HepG2 (cell line): ENCODE results near the gene SOAT2. TPM values are rescaled to one million over a fixed set of nuclear protein-coding genes. Genes with fewer than 3 reads are reported as not detected.

ENCODE experiments used
- ARID4A ChIP-seq: sonication (generic); formaldehyde crosslinking; IDR thresholded peaks from 2 replicates; pipeline ENCODE4 v1.5.0; 2020; ENCODE audit warnings: mild to moderate bottlenecking, missing genetic modification reagents, borderline replicate concordance
- ARNT2 ChIP-seq: sonication (generic); formaldehyde crosslinking; IDR thresholded peaks from 2 replicates; pipeline ENCODE4 v1.8.0; 2022; ENCODE audit warnings: mild to moderate bottlenecking, low read depth, missing genetic modification reagents, moderate library complexity
- DNMT3B ChIP-seq: conservative IDR thresholded peaks from 2 replicates; pipeline ENCODE4 v1.6.1; 2016; ENCODE audit warnings: missing biosample characterization, control low read depth
- ELF1 ChIP-seq: sonication (generic); formaldehyde crosslinking; IDR thresholded peaks from 2 replicates; pipeline ENCODE4 v1.4.0; 2020; ENCODE audit warnings: missing genetic modification reagents
- GABPB1 ChIP-seq: IDR thresholded peaks from 2 replicates; pipeline ENCODE4 v1.6.1; 2016; ENCODE audit warnings: mild to moderate bottlenecking, missing genetic modification reagents, moderate library complexity, missing compliant biosample characterization
- GATA4 ChIP-seq: sonication (generic); IDR thresholded peaks from 2 replicates; pipeline ENCODE4 v1.6.1; 2016; ENCODE audit warnings: antibody characterized with exemption, low read depth, borderline replicate concordance
- MAFG ChIP-seq: sonication (generic); formaldehyde crosslinking; IDR thresholded peaks from 2 replicates; pipeline ENCODE4 v1.5.1; 2020; ENCODE audit warnings: mild to moderate bottlenecking, missing genetic modification reagents
- MIER2 ChIP-seq: IDR thresholded peaks from 2 replicates; pipeline ENCODE4 v1.6.1; 2016; ENCODE audit warnings: missing biosample characterization, missing genetic modification reagents
- MIER3 ChIP-seq: IDR thresholded peaks from 2 replicates; pipeline ENCODE4 v1.6.1; 2016; ENCODE audit warnings: missing compliant biosample characterization, borderline replicate concordance
- NCOR1 ChIP-seq: fragments of 200-600 bp; sonication (generic); IDR thresholded peaks from 2 replicates; pipeline ENCODE4 v1.7.0; 2017; ENCODE audit warnings: antibody characterized with exemption, low read length, borderline replicate concordance
- NFE2L1 ChIP-seq: sonication (generic); formaldehyde crosslinking; IDR thresholded peaks from 2 replicates; pipeline ENCODE4 v1.4.0; 2020; ENCODE audit warnings: missing genetic modification reagents, mild to moderate bottlenecking, borderline replicate concordance
- NONO ChIP-seq, 2 experiments: fragments of 450-650 bp in 1 of 2; sonication (generic) in 1 of 2; formaldehyde crosslinking in 1 of 2; IDR thresholded peaks in 1 of 2; conservative IDR thresholded peaks in 1 of 2; 2 replicates each; pipeline versions ENCODE4 v1.6.1 to v1.8.0; 2017 to 2022; ENCODE audit warnings: mild to moderate bottlenecking in 1 of 2, missing genetic modification reagents in 1 of 2, moderate library complexity in 1 of 2
- NR3C1 ChIP-seq: sonication (generic); formaldehyde crosslinking; IDR thresholded peaks from 2 replicates; pipeline ENCODE4 v1.4.0; 2020; ENCODE audit warnings: missing genetic modification reagents
- PAWR ChIP-seq: sonication (generic); formaldehyde crosslinking; IDR thresholded peaks from 2 replicates; pipeline ENCODE4 v1.4.0; 2020; ENCODE audit warnings: missing genetic modification reagents, mild to moderate bottlenecking, borderline replicate concordance
- PITX1 ChIP-seq: sonication (generic); formaldehyde crosslinking; IDR thresholded peaks from 2 replicates; pipeline ENCODE4 v1.5.1; 2020; ENCODE audit warnings: mild to moderate bottlenecking, missing genetic modification reagents
- PLRG1 ChIP-seq: fragments of 450-650 bp; conservative IDR thresholded peaks from 2 replicates; pipeline ENCODE4 v1.6.1; 2016
- SIX4 ChIP-seq: sonication (generic); formaldehyde crosslinking; IDR thresholded peaks from 2 replicates; pipeline ENCODE4 v1.4.0; 2020; ENCODE audit warnings: missing genetic modification reagents
- SP140L ChIP-seq: sonication (generic); formaldehyde crosslinking; IDR thresholded peaks from 2 replicates; pipeline ENCODE4 v1.4.0; 2020; ENCODE audit warnings: missing genetic modification reagents, borderline replicate concordance
- TARDBP ChIP-seq: sonication (generic); formaldehyde crosslinking; IDR thresholded peaks from 2 replicates; pipeline ENCODE4 v1.8.0; 2022; ENCODE audit warnings: mild to moderate bottlenecking, missing genetic modification reagents
- ZNF264 ChIP-seq: sonication (generic); formaldehyde crosslinking; IDR thresholded peaks from 2 replicates; pipeline ENCODE4 v1.4.0; 2020; ENCODE audit warnings: missing genetic modification reagents
- ZNF350 ChIP-seq: sonication (generic); formaldehyde crosslinking; IDR thresholded peaks from 2 replicates; pipeline ENCODE4 v1.4.0; 2020; ENCODE audit warnings: mild to moderate bottlenecking, low read depth, missing genetic modification reagents, borderline replicate concordance
- ZNF414 ChIP-seq: sonication (generic); formaldehyde crosslinking; IDR thresholded peaks from 2 replicates; pipeline ENCODE4 v1.5.0; 2020; ENCODE audit warnings: missing genetic modification reagents
- ZNF530 ChIP-seq: sonication (generic); formaldehyde crosslinking; IDR thresholded peaks from 2 replicates; pipeline ENCODE4 v1.5.0; 2020; ENCODE audit warnings: low read depth, mild to moderate bottlenecking, missing genetic modification reagents
- ZNF773 ChIP-seq: sonication (generic); formaldehyde crosslinking; IDR thresholded peaks from 2 replicates; pipeline ENCODE4 v1.4.0; 2020; ENCODE audit warnings: missing genetic modification reagents, borderline replicate concordance
- polyA plus RNA-seq, 8 experiments: library from polyadenylated mRNA; depleted of rRNA in 3 of 8; stranded (reverse) in 7 of 8; unstranded in 1 of 8; fragments of >200 nt; fragmentation: Illumina TruSeq in 4 of 8; extraction: Trizol in 4 of 8; gene quantifications; 2 replicates each; pipeline versions ENCODE4 v1.2.1 to v1.2.3, GENCODE V29; 2011 to 2016; ENCODE audit warnings: low read depth in 4 of 8, missing spikeins in 1 of 8, mixed read lengths in 1 of 8; ENCODE audit not compliant: insufficient read depth in 1 of 8
- total RNA-seq, 5 experiments: library from RNA; depleted of rRNA; stranded (reverse); fragments of >200 nt; fragmentation: Illumina TruSeq; extraction: Trizol; gene quantifications; 2 replicates each; pipeline ENCODE4 v1.2.3, GENCODE V29; 2016; ENCODE audit warnings: low read depth in 1 of 5

Gene SOAT2
- total and polyA plus RNA-seq, 2 of the 13 experiments (the other 11 are each of a cell fraction or from before 2014, with no cell fraction given), result 14.9 to 108 TPM

DNA sequence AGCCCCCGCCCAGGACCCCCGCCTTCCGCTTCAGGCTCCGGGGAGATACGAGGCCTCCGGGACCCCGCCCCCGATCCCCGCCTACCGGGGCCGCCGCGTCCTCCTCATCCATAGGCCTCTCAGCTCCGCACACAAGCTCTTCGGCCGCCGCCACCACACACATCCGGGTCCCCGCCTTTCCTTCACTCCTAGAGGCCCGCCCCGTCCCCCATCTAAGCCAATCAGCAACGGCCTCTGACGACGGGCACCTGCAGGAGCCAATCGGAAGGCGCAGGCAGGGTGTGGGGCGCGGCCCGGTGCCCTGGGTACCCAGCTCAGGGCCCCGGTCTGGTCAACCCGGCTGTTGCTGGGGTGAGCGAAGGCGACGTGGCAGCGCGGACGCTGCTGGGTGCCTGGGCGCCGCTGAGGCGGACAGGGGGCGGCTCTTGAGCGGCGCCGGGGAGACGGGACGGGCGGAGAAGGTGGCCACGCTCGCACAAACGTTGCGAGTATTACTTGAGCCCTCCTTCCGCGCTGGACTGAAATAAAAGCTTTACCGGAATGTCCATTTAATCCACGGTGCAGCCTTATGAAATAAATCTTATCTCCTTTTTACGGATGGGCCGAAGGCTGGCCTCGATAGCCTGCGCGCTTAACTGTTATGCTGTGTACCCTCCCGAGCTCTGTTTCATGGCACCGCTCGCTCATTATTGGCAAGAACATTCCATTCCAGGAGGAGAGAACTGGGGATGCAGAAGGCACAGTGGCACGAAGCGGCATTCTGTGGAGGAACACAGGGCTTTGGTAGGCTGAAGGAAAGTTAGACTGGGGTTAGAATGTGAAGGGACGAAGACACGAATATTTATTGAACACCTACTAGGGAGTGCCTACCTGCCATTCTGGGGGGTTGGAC, 23.8 kb upstream of the SOAT2 start, which contains the start of gene SPRYD3 (continued):
- TF ChIP-seq NR3C1 (CRISPR knock-in tag) (no peak), ELF1 (CRISPR knock-in tag) (peak; percentile 91), SP140L (CRISPR knock-in tag) (no peak), ZNF350 (CRISPR knock-in tag) (peak; percentile 83; the same call in 1 of the 2 replicates), DNMT3B (CRISPR knock-in tag) (no peak), PITX1 (CRISPR knock-in tag) (peak; percentile 15; the same call in 1 of the 2 replicates), ZNF414 (CRISPR knock-in tag) (no peak), ARID4A (CRISPR knock-in tag) (peak; percentile 71; the same call in 1 of the 2 replicates), PAWR (CRISPR knock-in tag) (no peak), ZNF773 (CRISPR knock-in tag) (peak; percentile 83; the same call in 1 of the 2 replicates), SIX4 (no peak), TARDBP (CRISPR knock-in tag) (peak; percentile 63; the same call in 1 of the 2 replicates), NFE2L1 (CRISPR knock-in tag) (no peak), ZNF264 (no peak), MIER3 (CRISPR knock-in tag) (peak; percentile 55; the same call in 1 of the 2 replicates), ARNT2 (CRISPR knock-in tag) (peak; percentile 79), ZNF530 (CRISPR knock-in tag) (no peak), MIER2 (0 out of 2 replicates have a peak, but pooled peaks have one; percentile 19), NONO (IDR thresholded peaks at IDR 0.05) (no peak), NONO (CRISPR knock-in tag; conservative IDR thresholded peaks at IDR 0.05) (peak; percentile 67), GABPB1 (peak; percentile 89), GATA4 (no peak), NCOR1 (no peak), PLRG1 (no peak), MAFG (CRISPR knock-in tag) (no peak)
